SK-N-SH (cell line): ENCODE results near the gene FADS2. TPM values are rescaled to one million over a fixed set of nuclear protein-coding genes. Genes with fewer than 3 reads are reported as not detected.

Experiments
- CTCF ChIA-PET: fragments of 300-600, 350-600 bp; formaldehyde crosslinking; extraction: SDS; loops from one replicate; lab custom pipeline; 2021; lab: Yijun Ruan, JAX
- POLR2A ChIA-PET: fragments of 350-600 bp; sonication (Branson Sonifier 250); formaldehyde crosslinking; extraction: SDS; loops from one replicate; lab custom pipeline; 2020; ENCODE audit warnings: antibody characterized with exemption, inconsistent platforms; lab: Yijun Ruan, JAX
- DNase-seq: peaks from one replicate; pipeline ENCODE4 v3.0.0; 2012
- H2AFZ ChIP-seq: fragments of 200-600 bp; sonication (generic); 2 replicates; pipeline ENCODE4 v1.8.1; 2016; ENCODE audit warnings: antibody characterized with exemption, mild to moderate bottlenecking, low read depth
- H3F3A ChIP-seq: fragments of 200-600 bp; sonication (generic); replicated peaks from 2 replicates; pipeline ENCODE3; 2016; ENCODE audit warnings: antibody characterized with exemption, mild to moderate bottlenecking; ENCODE audit not compliant: insufficient read depth
- H3K27ac ChIP-seq, 2 experiments: fragments of 200-500 bp in 1 of 2; fragments of 200-600 bp in 1 of 2; sonication (Bioruptor generic) in 1 of 2; sonication (generic), shearing (Covaris generic) in 1 of 2; 2 replicates each; pipeline versions ENCODE4 v1.5.1 to v1.6.1; 2014 to 2016; ENCODE audit warnings: low read depth in 2 of 2, inconsistent platforms in 1 of 2, low read length in 1 of 2, mild to moderate bottlenecking in 1 of 2, mixed read lengths in 1 of 2
- H3K27me3 ChIP-seq: fragments of 200-600 bp; sonication (generic), shearing (Covaris generic); 2 replicates; pipeline ENCODE4 v1.6.1; 2016; ENCODE audit warnings: mixed run types; ENCODE audit not compliant: insufficient read depth
- H3K36me3 ChIP-seq, 2 experiments: fragments of 200-500 bp in 1 of 2; fragments of 200-600 bp in 1 of 2; sonication (Bioruptor generic) in 1 of 2; sonication (generic) in 1 of 2; replicated peaks in 1 of 2; 2 replicates each; pipeline versions ENCODE3 to v1.5.1; 2014 to 2016; ENCODE audit warnings: low read length in 1 of 2, mild to moderate bottlenecking in 1 of 2; ENCODE audit not compliant: insufficient read depth in 2 of 2, control insufficient read depth in 1 of 2
- H3K4me1 ChIP-seq, 2 experiments: fragments of 200-500 bp in 1 of 2; fragments of 200-600 bp in 1 of 2; sonication (Bioruptor generic) in 1 of 2; sonication (generic), shearing (Covaris generic) in 1 of 2; 2 replicates each; pipeline versions ENCODE4 v1.5.1 to v1.6.1; 2014 to 2016; ENCODE audit warnings: low read depth in 1 of 2, low read length in 1 of 2, mixed run types in 1 of 2; ENCODE audit not compliant: insufficient read depth in 2 of 2, control insufficient read depth in 1 of 2
- H3K4me2 ChIP-seq: fragments of 200-600 bp; sonication (generic), shearing (Covaris generic); 2 replicates; pipeline ENCODE4 v1.6.1; 2017; ENCODE audit warnings: mixed run types
- H3K4me3 ChIP-seq, 2 experiments: fragments of 200-500 bp in 1 of 2; fragments of 200-600 bp in 1 of 2; sonication (Bioruptor generic) in 1 of 2; sonication (generic), shearing (Covaris generic) in 1 of 2; 2 replicates each; pipeline versions ENCODE4 v1.5.1 to v1.8.1; 2014 to 2016; ENCODE audit warnings: low read depth in 2 of 2, inconsistent platforms in 1 of 2, low read length in 1 of 2, mild to moderate bottlenecking in 1 of 2, mixed read lengths in 1 of 2, moderate library complexity in 1 of 2
- H3K79me2 ChIP-seq: fragments of 200-600 bp; sonication (generic); 2 replicates; pipeline ENCODE4 v1.8.1; 2017; ENCODE audit warnings: mild to moderate bottlenecking; ENCODE audit not compliant: insufficient read depth
- H3K9ac ChIP-seq: fragments of 200-600 bp; sonication (generic); 2 replicates; pipeline ENCODE4 v1.6.1; 2017; ENCODE audit warnings: mixed run types
- H3K9me2 ChIP-seq: fragments of 200-600 bp; sonication (generic); 2 replicates; pipeline ENCODE4 v1.6.1; 2017; ENCODE audit warnings: mixed run types
- H3K9me3 ChIP-seq: fragments of 200-600 bp; sonication (generic); 2 replicates; pipeline ENCODE4 v1.6.1; 2017; ENCODE audit warnings: mixed run types, mild to moderate bottlenecking, moderate library complexity
- H4K20me1 ChIP-seq: fragments of 200-600 bp; sonication (generic); 2 replicates; pipeline ENCODE4 v1.6.1; 2017; ENCODE audit warnings: mild to moderate bottlenecking, mixed run types; ENCODE audit not compliant: insufficient read depth
- EP300 ChIP-seq, 2 experiments: IDR thresholded peaks; 2 replicates each; pipeline versions ENCODE4 v1.4.0 to v1.6.1; 2012; ENCODE audit warnings: borderline replicate concordance in 1 of 2, low read depth in 1 of 2, low read length in 1 of 2
- FOSL2 ChIP-seq: IDR thresholded peaks from 2 replicates; pipeline ENCODE4 v1.4.0; 2012; ENCODE audit warnings: low read depth, mild to moderate bottlenecking, moderate library complexity, borderline replicate concordance
- FOXM1 ChIP-seq: IDR thresholded peaks from 2 replicates; pipeline ENCODE4 v1.4.0; 2012; ENCODE audit warnings: low read depth, mild to moderate bottlenecking
- NFIC ChIP-seq: IDR thresholded peaks from 2 replicates; pipeline ENCODE4 v1.4.0; 2012; ENCODE audit warnings: borderline replicate concordance
- NRF1 ChIP-seq: IDR thresholded peaks from 2 replicates; pipeline ENCODE4 v1.6.1; 2012; ENCODE audit warnings: low read depth, mild to moderate bottlenecking, low read length
- RAD21 ChIP-seq: IDR thresholded peaks from 2 replicates; pipeline ENCODE4 v1.6.1; 2012; ENCODE audit warnings: mild to moderate bottlenecking, low read length
- RCOR1 ChIP-seq: fragments of 150-350 bp; IDR thresholded peaks from 2 replicates; pipeline ENCODE4 v1.6.1; 2017; ENCODE audit warnings: antibody characterized with exemption, low read length
- RFX5 ChIP-seq: IDR thresholded peaks from 2 replicates; pipeline ENCODE4 v1.6.1; 2012; ENCODE audit warnings: mild to moderate bottlenecking, improper control_type of control experiment, low read length
- SIN3A ChIP-seq: IDR thresholded peaks from 2 replicates; pipeline ENCODE4 v1.6.1; 2012; ENCODE audit warnings: low read depth, mild to moderate bottlenecking, low read length, moderate library complexity, borderline replicate concordance
- SMC3 ChIP-seq: IDR thresholded peaks from 2 replicates; pipeline ENCODE4 v1.6.1; 2012; ENCODE audit warnings: low read depth, low read length, improper control_type of control experiment
- TCF12 ChIP-seq: IDR thresholded peaks from 2 replicates; pipeline ENCODE4 v1.4.0; 2012
- TEAD4 ChIP-seq: IDR thresholded peaks from 2 replicates; pipeline ENCODE4 v1.4.0; 2012; ENCODE audit warnings: mild to moderate bottlenecking, borderline replicate concordance; ENCODE audit not compliant: insufficient read depth
- WGBS: methylation state at CpG from one replicate; pipeline ENCODE4 v1.1.6; 2017; ENCODE audit warnings: low lambda C conversion rate; 5-methylcytosine and 5-hydroxymethylcytosine counted together
- polyA plus RNA-seq, 3 experiments: library from polyadenylated mRNA; depleted of rRNA; stranded (reverse); fragments of >200 nt; gene quantifications; 2 replicates each; pipeline ENCODE4 v1.2.3, GENCODE V29; 2012
- TF ChIP-seq, protein P1 (sequence below): IDR thresholded peaks from 2 replicates; pipeline ENCODE4 v1.4.0; 2012; ENCODE audit warnings: low read depth, borderline replicate concordance
- TF ChIP-seq, protein P2 (sequence below): IDR thresholded peaks from 2 replicates; pipeline ENCODE4 v1.6.1; 2012; ENCODE audit warnings: mild to moderate bottlenecking, low read depth, low read length, moderate library complexity
- TF ChIP-seq, protein P3 (sequence below): IDR thresholded peaks from 2 replicates; pipeline ENCODE4; 2012
- TF ChIP-seq, protein P4 (sequence below): IDR thresholded peaks from 2 replicates; pipeline ENCODE4 v1.4.0; 2012; ENCODE audit warnings: low read depth, borderline replicate concordance
- TF ChIP-seq, protein P5 (sequence below): fragments of 150-350 bp; IDR thresholded peaks from 2 replicates; pipeline ENCODE4 v1.6.1; 2016; ENCODE audit warnings: mild to moderate bottlenecking, low read depth, low read length

Gene FADS2
- polyA plus RNA-seq, 1 of the 3 experiments (the other 2 are of a cell fraction) = 67.8 TPM

DNA sequence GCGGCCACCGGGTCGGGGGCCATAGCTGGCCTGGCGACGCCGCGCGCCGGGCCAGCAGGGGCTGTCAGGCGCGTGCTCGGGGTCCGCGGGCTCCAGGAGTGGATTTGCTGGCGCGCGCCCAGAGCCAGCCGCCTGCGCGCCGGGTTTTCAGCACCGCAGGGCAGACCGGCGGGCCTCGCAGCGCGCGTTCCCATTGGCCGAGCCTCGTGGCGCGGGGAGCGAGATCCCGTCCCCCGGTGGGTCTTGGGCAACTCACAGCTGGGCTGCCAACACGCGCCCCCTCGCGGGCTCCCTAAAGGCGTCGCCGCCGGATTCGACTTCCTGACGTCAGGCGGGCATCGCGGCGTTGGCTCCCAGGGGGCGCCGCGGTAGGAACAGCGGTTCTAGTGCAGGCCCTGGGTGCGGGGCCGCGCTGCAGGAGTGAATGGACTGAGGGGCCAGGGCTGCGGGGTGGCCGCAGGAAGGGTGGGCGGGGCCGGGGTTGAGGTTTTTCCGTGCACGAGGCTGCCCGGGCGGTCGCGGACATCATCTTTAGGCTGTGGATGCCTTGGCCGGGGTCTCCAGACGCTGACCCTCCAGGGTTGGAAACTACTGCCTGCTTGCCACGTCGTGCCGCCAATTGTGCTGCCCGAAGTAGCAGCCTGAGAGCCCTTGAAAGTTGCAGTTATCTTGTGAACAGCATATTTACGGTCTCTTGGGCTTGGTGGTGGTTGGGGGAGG, 11.2 kb upstream of the FADS2 start, which contains the start of gene FADS1 (continued):
- TF ChIP-seq RCOR1 = no peak
- TF ChIP-seq TCF12 = peak; percentile 38; the same call in 1 of the 2 replicates
- no peak for TF ChIP-seq FOSL2
- TF ChIP-seq, protein P1, sequence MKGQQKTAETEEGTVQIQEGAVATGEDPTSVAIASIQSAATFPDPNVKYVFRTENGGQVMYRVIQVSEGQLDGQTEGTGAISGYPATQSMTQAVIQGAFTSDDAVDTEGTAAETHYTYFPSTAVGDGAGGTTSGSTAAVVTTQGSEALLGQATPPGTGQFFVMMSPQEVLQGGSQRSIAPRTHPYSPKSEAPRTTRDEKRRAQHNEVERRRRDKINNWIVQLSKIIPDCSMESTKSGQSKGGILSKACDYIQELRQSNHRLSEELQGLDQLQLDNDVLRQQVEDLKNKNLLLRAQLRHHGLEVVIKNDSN = no peak
- no peak for TF ChIP-seq NRF1
- TF ChIP-seq EP300 (IDR thresholded peaks at IDR 0.05; ENCODE audit: borderline replicate concordance in 1 of 2, low read depth in 1 of 2, low read length in 1 of 2) = no peak
- TF ChIP-seq, protein P2, sequence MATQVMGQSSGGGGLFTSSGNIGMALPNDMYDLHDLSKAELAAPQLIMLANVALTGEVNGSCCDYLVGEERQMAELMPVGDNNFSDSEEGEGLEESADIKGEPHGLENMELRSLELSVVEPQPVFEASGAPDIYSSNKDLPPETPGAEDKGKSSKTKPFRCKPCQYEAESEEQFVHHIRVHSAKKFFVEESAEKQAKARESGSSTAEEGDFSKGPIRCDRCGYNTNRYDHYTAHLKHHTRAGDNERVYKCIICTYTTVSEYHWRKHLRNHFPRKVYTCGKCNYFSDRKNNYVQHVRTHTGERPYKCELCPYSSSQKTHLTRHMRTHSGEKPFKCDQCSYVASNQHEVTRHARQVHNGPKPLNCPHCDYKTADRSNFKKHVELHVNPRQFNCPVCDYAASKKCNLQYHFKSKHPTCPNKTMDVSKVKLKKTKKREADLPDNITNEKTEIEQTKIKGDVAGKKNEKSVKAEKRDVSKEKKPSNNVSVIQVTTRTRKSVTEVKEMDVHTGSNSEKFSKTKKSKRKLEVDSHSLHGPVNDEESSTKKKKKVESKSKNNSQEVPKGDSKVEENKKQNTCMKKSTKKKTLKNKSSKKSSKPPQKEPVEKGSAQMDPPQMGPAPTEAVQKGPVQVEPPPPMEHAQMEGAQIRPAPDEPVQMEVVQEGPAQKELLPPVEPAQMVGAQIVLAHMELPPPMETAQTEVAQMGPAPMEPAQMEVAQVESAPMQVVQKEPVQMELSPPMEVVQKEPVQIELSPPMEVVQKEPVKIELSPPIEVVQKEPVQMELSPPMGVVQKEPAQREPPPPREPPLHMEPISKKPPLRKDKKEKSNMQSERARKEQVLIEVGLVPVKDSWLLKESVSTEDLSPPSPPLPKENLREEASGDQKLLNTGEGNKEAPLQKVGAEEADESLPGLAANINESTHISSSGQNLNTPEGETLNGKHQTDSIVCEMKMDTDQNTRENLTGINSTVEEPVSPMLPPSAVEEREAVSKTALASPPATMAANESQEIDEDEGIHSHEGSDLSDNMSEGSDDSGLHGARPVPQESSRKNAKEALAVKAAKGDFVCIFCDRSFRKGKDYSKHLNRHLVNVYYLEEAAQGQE = no peak

DNA sequence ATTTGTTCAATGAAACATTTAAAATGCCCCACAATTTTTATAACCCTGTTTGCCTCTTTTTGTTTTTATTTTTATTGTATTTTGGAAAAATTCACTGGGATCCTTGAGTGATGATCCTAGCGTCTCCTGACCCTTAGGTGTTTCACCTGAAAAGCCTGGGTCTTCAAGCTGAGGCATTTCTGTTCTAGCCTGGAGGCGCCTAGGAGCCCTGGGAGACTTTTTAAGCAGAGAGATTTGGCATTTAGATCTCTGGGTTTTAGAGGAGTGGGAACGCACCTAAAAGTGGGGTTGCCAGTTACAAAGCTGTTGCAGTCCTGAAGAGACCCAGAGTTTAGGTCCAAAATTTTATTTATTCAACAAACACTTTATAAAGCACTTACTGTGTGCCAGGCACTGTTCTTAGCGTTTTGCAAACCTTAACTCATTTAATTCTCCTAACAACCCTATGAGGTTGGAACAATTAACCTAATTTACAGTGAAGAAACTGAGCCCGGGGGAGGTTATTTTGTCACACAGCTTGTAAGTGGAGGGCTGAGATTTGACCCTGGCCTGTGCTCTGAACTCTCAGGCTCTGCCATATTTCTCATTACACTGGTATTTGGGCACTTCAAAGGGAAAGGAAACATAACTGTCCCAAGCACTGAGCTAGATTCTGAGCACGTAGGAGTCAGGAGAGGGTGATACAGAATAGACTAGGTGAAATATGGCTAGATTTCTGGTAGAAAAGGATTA, 10.5 kb upstream of the FADS2 start:
- H3K4me3 ChIP-seq = peak overlapping the region; percentile 83 to 87
- no peaks in the 10 kb centered on the region for H4K20me1 ChIP-seq
- H3K4me1 ChIP-seq = peaks cover 17 to 19% of the 10 kb centered on the region in 2 experiments; a peak in 3 of 4 replicates
- H3K79me2 ChIP-seq = peaks cover 16% of the 10 kb centered on the region; the same call in 1 of the 2 replicates
- ChIA-PET POLR2A (interaction anchor here (0.6 to 4.9 kb wide), 6 partner anchors 10 to 74 kb away, joined by 3 to 84 read pairs (median 20); partner anchors contain the start of genes FADS2, FEN1 and TMEM258), CTCF (interaction anchor here (0.8 to 10.5 kb wide), 9 partner anchors 10 to 290 kb away, joined by 3 to 149 read pairs (median 5); partner anchors contain the start of genes FADS2, FEN1 and TMEM258)
- peaks cover 0 to 5% of the 10 kb centered on the region in 2 experiments for H3K36me3 ChIP-seq
- H3K4me2 ChIP-seq = peak overlapping the region; percentile 98
- H2AFZ ChIP-seq = peak overlapping the region; percentile 91; the same call in 1 of the 2 replicates
- peak overlapping the region; percentile 81 for H3K9ac ChIP-seq
- H3F3A ChIP-seq = peaks cover 30% of the 10 kb centered on the region
- 68% methylated on average over 6 of the region's 6 CpGs for WGBS
- H3K9me2 ChIP-seq = no peaks in the 10 kb centered on the region
- no peaks in the 10 kb centered on the region for H3K9me3 ChIP-seq
- DNase-seq = no peak
- peak overlapping the region; percentile 68 to 98 for H3K27ac ChIP-seq
- H3K27me3 ChIP-seq = no peaks in the 10 kb centered on the region
- TF ChIP-seq RAD21 = no peak
- TF ChIP-seq, protein P3, sequence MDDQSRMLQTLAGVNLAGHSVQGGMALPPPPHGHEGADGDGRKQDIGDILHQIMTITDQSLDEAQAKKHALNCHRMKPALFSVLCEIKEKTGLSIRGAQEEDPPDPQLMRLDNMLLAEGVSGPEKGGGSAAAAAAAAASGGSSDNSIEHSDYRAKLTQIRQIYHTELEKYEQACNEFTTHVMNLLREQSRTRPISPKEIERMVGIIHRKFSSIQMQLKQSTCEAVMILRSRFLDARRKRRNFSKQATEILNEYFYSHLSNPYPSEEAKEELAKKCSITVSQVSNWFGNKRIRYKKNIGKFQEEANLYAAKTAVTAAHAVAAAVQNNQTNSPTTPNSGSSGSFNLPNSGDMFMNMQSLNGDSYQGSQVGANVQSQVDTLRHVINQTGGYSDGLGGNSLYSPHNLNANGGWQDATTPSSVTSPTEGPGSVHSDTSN = no peak
- TF ChIP-seq, protein P4, sequence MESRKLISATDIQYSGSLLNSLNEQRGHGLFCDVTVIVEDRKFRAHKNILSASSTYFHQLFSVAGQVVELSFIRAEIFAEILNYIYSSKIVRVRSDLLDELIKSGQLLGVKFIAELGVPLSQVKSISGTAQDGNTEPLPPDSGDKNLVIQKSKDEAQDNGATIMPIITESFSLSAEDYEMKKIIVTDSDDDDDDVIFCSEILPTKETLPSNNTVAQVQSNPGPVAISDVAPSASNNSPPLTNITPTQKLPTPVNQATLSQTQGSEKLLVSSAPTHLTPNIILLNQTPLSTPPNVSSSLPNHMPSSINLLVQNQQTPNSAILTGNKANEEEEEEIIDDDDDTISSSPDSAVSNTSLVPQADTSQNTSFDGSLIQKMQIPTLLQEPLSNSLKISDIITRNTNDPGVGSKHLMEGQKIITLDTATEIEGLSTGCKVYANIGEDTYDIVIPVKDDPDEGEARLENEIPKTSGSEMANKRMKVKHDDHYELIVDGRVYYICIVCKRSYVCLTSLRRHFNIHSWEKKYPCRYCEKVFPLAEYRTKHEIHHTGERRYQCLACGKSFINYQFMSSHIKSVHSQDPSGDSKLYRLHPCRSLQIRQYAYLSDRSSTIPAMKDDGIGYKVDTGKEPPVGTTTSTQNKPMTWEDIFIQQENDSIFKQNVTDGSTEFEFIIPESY = no peak
- TF ChIP-seq, protein P5, sequence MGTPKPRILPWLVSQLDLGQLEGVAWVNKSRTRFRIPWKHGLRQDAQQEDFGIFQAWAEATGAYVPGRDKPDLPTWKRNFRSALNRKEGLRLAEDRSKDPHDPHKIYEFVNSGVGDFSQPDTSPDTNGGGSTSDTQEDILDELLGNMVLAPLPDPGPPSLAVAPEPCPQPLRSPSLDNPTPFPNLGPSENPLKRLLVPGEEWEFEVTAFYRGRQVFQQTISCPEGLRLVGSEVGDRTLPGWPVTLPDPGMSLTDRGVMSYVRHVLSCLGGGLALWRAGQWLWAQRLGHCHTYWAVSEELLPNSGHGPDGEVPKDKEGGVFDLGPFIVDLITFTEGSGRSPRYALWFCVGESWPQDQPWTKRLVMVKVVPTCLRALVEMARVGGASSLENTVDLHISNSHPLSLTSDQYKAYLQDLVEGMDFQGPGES = no peak
- TF ChIP-seq NFIC = no peak
- TF ChIP-seq RCOR1 = no peak
- no peak for TF ChIP-seq FOXM1
- no peak for TF ChIP-seq TEAD4
- TF ChIP-seq RFX5 = no peak
- no peak for TF ChIP-seq SMC3
- no peak for TF ChIP-seq SIN3A
